Fibroblast of skin of left quadriceps (primary cell): ENCODE data around the gene CAMTA1.

Experiments used
- DNase-seq, 2 experiments: peaks; one replicate each; pipeline ENCODE4 v3.0.0-alpha.2; 2013; ENCODE audit warnings: low read depth in 2 of 2

Gene CAMTA1

DNA sequence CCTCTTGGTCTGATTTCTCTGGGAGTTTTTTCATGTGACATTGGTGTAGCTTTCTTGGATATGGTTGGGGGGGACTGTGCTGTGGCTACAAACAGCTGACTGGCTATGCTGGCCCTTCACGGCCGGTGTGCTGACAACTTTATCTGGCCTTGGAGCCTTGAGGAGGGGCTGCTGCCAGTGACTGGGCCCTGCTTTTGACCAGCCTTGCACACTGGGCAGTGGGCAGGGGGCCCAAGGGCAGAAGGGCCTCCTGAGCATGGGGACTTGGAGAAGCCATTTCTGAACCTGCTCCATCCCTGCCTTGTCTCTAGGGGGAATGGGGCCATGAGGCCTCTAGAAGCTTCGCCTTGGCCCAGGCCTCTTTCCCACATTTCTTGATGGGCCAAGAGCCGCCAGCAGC lies 139.6 kb downstream of the CAMTA1 start:
- no peak for DNase-seq

DNA sequence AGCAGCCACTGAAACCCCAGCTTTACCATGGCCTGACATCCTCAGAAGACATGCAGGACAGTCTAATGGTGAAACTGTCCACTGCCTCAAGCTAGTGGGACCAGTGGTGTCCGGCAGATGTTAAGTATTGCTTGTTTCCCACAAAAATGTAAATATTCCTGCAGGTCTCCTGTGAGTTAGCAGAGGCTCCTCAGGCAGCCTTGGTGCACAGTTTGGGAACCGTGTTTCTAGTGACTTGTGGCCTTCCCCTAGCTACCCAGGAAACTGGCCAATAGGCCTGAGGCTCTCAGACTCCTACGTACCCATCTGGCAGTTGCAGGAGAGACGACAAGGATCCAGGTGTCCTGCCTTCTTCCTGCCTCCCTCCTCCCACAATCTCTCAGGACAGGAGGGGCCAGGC lies 142.4 kb downstream of the CAMTA1 start:
- no peak for DNase-seq

DNA sequence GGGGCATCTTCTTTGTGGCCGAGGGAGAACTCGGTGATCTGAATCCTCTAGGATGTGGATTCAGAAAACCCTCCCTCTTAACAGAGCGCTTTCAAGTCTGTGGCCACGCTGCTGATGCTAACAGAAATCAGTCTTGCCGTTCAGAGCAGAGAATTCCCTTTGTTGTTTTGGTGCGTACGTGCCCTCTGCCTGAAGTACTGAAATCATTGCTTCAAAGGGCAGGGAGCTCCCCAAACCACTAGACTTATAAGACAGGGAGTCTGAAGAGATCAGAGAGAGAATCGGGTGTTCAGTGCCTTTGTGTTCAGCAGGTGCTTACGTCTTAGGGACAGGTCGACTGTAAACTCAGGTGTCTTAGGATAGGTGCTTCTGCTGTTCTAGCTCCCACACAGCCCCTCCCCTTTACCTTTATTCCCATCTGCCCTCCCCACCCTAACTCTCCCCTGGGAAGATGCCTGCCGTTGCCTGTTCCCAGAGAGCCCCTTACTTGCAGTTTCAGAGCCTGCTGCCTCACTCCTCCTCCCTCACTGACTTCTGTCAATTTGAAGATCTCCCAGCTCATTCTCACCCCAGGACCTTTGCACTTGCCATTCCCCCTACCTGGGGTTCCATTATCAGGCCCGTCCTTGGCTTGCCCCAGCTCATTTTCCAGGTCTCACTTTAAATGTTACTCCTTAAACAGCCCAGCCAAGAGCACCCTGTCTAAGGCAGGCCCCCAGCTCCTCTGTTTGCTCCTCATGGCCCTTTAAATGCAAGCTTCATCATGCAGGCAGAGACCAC lies 143.0 kb downstream of the CAMTA1 start:
- DNase-seq = no peak

DNA sequence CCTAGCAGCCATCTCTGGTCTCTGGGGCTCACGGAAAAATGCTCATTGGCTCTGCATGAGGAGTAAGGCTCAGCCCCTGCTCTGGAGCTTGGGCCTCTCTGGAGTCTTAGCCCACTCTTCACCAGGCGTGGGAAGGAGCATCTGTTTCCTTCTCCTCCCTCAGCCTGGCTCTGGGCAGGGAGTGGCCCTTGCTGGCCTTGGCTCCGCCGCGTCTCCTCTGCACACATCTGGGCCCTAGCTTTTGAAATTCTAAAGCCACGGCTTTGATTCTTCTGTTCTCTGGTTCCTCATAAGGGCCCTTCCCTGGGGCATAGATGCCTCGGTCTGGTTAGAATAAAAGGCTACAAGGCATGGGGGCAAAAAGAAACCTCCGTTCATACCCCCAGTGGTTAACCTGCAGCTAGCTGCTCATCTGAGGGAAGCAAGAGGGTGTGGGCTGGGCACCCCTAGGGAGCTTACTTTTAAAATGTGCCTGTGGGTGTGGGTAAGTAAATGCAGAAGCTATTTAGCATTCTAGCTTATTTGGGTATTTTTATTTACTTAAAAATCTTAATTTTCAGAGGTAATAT lies 145.6 kb downstream of the CAMTA1 start:
- no peak for DNase-seq

DNA sequence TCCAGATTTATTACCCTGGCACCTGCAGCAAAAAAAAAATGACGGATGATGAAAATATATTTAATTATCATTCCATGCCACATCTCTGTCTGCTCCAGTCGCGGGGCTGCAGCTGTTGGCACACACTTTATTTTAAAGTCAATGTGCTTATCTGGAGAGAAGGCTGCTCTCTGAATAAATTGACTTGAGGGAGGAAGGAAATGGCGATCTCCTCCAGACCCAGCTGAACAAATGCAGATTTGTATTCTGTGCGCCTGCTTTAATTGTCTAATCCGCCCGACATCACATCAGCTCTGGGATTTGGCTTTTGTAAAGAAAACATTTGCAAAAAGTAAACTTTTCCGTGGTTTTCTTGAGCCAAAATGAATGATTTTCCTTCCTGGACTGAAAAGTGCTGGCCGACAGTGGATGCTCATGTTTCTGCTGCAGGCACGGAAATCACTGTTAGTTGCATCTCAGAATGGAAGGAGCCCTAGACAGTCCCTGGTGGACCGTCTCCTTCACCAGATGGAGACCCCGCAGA lies 150.2 kb downstream of the CAMTA1 start:
- no peak for DNase-seq

DNA sequence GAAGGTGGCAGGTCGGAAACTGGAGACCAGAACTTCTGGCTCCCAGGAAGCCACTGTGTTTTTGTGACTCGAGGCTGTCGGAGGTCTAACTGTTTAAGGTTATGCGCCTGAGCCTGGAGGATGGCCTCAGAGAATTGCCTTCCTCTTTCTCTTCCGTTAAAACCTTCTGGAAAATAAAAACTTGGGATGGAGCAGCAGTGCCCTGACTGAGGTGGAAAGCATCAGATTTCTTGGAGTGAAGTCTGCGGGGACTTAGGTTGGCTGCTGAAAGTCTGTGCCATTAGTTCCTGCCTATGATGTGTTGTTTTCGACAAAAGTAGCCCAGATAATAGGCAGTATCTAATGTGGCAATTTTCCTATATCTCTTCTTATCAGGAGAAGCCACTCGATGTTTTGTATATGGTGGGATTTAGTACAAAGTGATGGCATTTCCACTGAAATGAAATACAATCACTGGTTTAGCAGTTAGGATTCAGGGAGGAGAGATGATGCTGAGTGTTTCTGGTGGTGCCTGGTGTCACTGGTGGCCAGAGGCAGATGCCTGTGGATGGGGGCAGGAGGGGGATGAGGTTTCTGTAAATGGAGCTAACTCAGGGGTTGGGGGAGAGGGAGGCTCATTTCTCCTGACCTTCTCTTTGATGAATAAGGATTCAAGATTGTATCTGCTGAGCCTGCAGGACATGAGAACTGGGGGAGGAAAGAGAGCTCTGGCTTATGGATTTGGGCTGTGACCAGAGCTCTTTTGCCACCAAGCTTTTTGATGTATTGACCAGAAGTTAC lies 150.8 kb downstream of the CAMTA1 start:
- no peak for DNase-seq

DNA sequence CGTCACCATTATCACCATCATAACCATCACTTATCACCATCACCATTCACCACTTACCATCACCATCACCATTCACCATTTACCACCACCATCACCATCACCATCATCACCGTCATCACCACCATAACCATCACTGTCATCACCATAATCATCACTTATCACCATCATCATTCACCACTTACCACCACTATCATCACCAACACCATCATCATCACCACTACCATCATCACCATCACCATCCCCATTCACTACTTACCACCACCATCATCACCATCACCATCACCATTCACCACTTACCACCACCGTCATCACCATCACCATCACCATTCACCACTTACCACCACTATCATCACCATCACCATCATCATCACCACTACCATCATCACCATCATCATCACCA lies 151.8 kb downstream of the CAMTA1 start:
- no peak for DNase-seq

DNA sequence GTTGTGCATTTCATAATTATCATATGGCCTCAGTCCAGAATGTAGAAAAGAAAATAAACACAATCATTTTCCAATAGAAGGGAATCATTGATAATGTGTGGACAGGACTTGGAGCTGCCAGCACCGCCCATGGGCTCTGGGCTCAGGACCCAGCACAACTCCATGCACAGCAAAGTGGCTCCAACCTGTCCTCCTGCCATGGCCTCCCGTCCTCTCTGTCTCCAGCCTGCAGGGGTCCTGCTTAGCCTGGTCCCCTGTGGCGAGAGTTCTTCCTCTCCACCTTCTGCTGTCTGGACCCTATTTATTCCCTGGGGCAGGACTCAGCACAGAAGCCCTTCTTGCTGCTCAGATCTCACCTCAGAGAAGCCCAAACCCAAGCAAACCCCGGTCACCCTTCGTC lies 154.1 kb downstream of the CAMTA1 start:
- no peak for DNase-seq

DNA sequence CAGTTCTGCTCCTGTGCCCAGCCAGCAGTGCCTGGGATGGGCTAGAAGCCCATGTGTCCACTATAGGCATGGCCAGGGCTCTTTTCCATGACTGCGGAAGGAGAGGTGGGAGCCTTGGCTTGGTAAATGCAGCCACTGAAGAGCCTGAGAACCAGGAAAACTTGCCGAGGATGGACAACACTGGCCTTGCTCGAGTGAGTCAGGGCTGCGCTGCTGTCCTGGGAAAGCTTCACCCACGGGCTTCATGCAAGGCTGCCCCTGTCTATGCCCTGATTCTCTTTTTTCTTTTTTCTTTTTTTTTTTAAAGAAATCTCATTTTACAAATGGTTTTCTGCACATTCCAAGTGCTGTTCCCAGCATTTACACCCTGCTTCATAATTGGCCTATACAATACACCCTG lies 156.5 kb downstream of the CAMTA1 start:
- no peak for DNase-seq

DNA sequence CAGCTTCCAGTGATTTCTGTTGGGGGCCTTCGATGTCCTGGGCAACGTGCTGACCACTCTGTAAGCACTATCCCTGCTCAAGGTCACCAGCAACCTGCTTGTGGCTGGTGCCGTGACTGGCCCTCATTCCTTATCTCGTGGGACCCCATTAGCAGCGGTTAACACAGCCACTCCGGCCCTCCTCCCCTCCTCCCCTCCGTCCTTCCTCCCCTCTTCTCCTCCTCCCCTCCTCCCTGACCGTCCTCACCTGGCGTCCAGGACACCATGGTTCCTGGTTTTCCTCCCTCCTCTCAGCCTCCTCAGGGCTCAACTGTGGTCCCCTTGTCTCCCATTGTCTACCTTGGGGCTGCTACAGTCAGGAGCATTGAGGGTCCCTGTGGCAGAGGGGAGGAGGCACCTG lies 157.7 kb downstream of the CAMTA1 start:
- no peak for DNase-seq

DNA sequence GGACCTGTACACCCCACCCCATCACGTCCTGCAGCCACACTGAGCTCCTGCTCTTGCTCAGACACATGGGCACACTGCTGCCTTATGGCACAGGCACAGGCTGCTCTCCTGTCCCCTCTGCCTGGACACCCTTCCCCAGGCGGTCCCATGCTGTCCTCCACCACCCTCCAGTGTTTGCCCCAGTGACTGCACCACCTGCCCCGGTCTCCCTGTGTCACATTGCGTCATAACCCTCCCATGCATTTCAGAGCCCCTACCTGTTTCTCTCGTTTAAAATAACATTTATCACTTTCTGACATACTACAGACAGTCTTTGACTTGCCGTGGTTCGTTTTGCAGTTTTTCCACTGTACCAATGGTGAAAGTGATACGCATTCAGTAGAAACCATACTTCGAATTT lies 159.2 kb downstream of the CAMTA1 start:
- DNase-seq = no peak

DNA sequence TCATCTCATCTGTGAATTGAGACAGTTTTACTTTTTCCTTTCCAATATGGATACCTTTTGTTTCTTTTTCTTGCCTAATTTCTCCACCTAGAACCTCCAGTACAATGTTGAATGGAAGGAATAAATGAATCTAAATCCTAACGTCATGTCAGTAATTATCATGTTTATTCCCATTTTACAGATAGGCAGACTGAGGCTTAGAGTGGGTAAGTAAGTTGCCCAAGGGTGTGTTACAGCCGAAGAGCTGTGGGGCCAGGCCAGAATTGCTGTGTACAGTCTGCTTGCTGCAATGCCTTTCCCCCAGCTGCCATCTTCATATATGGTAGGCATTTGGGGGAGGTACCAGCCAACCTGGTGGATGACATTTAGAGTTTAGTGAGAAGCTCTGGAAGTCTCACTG lies 162.7 kb downstream of the CAMTA1 start:
- DNase-seq = no peak

DNA sequence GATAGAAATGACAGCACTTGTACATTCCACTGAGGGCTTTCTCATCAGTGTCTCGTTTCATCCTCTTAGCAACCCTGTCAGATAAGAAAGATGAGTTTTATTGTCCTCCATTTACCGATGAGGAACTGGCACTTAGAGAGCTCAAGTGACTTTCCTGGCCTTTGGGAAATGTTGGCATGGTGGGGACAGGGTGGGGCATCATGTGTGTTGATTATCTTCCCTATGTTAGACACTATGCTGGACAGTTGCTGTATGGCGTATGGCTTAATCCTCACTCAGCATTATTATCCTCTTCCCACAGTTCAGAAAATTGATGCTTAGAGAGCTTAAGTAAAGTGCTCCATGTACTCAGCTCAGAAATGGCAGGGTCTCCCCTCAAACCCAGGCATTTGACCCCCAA lies 163.2 kb downstream of the CAMTA1 start:
- no peak for DNase-seq

DNA sequence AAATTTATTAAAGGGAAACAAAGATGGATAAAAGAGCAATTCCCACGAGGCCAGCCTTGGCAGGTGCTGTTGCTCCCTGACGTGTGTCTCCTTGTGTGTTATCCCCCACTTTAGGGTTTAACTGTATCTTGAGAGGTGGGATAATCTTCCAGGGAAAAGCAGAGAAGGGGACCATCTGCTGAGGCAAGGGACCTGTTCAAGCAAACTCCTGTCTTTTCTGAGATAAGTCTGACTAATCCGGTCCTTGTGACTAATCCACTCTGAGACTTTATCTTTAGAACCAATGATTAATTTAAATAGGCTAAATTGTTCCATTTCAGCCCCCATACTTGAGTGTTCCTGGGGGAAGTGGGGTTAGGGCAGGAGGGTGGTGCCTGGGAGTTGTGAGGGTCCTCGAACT lies 163.6 kb downstream of the CAMTA1 start:
- DNase-seq = no peak

DNA sequence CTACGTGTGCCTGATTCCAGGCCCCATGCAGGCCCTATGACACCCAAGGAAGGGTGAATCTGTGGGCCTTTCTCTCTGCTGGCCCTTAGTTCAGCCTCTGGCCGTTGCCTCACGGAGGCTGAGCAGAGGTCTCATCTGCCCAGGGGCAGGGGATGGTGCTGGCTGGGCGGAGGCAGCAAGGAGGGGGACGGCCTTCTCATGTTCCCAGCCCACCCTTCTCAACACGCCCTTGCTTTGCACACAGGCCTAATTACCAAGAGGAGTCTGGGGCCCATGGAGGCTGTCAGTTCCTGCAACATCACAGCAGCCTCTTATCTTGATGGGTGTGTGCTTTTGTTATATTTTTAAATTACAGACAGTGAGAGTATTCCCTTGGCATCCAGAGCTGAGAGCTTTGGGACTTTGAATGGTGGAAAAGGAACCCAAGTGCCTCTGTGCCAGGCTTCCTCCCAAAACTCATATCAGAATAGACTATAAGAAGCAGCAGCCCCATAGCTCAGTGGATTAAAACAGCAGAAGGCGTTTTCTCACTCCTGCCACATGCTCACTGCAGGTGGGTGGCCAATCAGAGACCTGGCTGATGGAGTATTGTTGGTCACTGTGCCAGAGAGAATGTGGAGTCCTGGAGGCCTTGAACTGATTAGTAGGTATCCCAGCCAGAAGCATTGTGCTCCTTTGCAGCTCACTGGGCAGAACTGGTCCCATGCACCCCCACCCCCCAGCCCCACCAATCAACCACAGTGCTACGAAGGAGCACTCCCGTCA lies 164.9 kb downstream of the CAMTA1 start:
- DNase-seq = no peak

DNA sequence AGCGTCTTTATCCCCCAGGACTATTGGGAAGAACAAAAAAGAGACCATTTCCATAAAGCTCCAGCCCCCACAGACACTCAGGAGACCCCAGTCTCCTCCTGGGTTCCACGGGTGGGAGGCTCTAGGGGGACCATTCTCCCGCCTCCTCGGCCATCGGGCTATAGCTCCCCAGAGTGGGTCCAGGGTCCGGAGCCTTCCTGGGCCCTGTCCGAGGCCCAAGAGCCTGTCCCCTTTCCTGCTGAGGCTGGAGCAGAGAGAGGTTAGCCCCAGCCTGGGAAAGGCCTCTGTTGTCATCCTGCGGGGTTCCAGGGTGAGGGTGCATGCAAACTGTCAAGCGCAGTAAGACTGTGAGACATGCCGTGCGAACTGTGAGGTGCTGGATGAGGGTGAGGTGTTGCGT lies 166.3 kb downstream of the CAMTA1 start:
- DNase-seq = no peak

DNA sequence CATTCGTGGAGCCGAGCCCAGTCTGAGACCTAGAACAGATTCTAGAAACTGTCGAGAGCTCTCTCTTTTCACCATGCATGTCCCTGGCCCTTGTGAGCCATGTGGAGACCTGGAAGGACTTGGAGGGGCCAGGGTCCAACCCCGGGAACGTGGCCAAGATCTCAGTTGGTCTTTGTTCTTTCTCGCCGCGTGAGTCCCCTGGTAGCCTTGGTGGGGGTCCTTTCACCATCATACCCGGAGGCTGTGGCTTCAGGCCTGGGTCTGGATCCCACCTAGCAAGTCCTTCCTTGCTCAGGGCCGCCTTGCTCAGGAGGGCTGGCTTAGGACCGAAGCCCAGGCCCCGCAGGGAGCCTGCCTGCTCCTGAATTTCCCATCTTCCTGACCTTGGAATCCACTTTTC lies 168.0 kb downstream of the CAMTA1 start:
- no peak for DNase-seq

DNA sequence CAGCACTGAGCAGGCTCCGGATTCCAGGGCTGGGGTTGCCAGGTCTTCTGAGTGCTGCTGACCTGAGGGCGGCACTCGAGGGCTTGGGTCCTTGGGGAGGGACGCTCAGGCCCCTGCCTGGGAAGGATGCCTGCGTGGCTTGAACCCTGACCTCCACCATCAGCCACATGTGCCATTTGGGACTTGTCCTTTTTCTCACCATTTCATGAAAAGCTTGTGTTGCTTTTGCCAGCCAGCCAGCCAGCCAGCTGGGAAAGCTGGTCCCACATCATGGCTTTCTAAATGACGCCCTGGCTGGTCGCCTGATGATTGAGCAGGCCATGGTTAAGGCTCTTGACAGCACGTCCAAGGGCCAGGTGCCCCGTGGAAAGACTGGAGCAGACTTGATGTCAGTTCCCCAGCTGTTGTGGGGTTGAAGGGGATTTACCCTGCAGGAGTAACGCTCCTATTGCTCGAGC lies 168.7 kb downstream of the CAMTA1 start:
- no peak for DNase-seq

DNA sequence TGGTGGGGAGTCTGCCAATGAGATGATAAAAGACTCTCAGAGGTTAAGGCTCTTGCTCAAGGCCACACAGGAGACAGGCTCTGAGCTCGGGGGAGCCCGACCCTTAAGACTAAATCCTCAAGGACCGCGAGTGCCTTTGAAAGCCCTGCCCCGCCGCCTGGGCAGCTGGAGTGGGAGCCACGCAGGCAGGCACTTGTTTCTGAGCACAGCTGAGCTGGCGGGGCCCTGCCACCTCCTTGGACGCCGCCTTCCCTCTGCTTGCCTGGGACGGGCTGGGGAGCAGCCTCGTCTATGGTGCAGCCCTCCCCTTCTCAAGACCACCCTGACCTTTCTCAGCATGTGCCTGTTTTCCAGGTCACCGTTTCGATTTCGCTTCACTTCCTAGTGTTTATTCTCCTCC lies 169.3 kb downstream of the CAMTA1 start:
- no peak for DNase-seq

DNA sequence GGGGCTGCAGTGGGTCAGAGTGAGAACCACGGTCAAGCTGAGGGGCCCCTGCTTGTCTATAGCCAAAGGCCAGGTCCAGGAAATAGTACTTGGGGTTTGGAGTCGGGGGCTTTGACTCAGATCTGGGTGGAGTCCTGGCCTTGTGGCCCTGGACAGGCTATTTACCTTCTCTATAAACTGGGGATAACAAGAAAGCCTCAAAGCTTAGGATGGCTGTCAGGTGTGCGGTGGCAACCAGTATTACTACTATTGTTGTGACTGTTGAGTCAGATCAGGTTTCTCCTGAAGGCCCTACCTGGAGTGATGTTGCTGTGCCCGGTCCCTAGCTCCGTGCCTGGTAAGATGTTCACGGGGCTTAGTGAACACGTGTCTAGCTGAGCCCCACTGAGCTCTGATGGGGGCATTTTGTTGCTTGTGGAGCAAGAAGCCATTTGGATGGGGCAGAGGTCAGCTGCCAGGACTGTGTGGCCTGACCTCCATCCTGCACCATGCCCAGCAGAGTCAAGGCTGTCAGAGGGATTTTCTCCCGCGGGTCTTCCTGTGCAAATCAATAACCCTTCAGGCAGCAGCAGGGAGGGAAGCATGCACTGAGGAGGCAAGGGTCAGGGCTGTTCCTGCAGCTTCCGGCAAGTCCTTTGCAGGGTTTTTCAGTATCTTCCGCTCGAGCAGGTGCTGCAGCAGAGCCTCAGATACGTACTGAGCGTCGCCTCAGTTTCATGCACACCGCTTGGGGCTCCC lies 170.3 kb downstream of the CAMTA1 start:
- DNase-seq = no peak

DNA sequence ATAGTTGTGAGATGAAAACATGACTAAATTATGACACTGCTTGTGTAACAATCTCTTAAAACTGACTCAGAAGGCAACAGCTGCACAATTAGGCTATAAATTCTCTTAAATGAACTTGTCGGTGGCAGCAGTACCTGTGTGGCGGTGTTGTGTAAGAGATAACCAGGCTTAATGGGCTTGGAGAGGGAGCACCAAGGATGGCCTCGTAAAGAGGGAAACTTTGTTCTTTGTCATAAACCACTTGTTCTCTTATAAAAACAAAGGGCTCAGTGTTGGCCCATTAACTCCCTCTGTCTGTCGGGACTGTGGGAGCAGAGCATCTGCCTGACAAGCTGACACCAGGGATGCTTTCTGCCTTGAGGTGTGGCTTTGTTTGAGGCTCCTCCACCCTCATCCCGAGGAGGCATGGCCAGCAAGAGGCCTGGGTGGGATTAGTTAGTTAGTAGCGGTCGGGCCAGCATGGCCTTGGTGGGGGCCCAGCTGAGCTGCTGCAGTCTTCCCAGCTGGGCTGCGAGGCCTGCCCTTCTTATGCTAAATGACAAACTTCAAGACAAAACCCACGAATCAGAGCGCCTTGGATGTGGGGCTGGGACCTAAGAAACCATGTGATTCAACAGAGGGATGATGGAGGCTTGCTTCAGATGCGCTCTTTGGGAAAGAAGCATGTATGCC lies 171.4 kb downstream of the CAMTA1 start:
- no peak for DNase-seq
